GM18526 (cell line): ENCODE measurements around the gene GABRR2.

Experiments used
- POLR2A ChIP-seq: IDR thresholded peaks from 3 replicates; pipeline ENCODE4 v1.6.1; 2011; ENCODE audit not compliant: insufficient read length; ENCODE audit errors: extremely low read depth

Gene GABRR2

GRCh38 chr6:89315249-89315885 lies at the start of gene GABRR2:
GABRR2 (minus strand) TSS chr6:89315299; CDS start chr6:89315165, 134 bp downstream.
- TF ChIP-seq POLR2A: no peak

GRCh38 chr6:89364586-89364985 lies 49.5 kb upstream of the GABRR2 start:
- no peak for TF ChIP-seq POLR2A

- no peak for TF ChIP-seq POLR2A
These were observed 46.1 kb upstream of the GABRR2 start for GRCh38 chr6:89361171-89361570.

GRCh38 chr6:89360415-89360999 lies 45.4 kb upstream of the GABRR2 start:
- no peak for TF ChIP-seq POLR2A

GRCh38 chr6:89359561-89359960 lies 44.5 kb upstream of the GABRR2 start:
- no peak for TF ChIP-seq POLR2A

- no peak for TF ChIP-seq POLR2A
These were observed 42.3 kb upstream of the GABRR2 start for GRCh38 chr6:89357390-89357789.

- no peak for TF ChIP-seq POLR2A
These were observed 41.6 kb upstream of the GABRR2 start for GRCh38 chr6:89356642-89357170.

- no peak for TF ChIP-seq POLR2A
These were observed 40.6 kb upstream of the GABRR2 start for GRCh38 chr6:89355511-89356194.

- TF ChIP-seq POLR2A: peak; percentile 29
These were observed 38.7 kb upstream of the GABRR2 start for GRCh38 chr6:89353702-89354392.

- TF ChIP-seq POLR2A: no peak
These were observed 38.0 kb upstream of the GABRR2 start for GRCh38 chr6:89353118-89353556.

GRCh38 chr6:89352278-89353117 lies 37.4 kb upstream of the GABRR2 start, which contains the start of gene UBE2J1:
UBE2J1 (minus strand) TSS chr6:89352722; CDS start chr6:89352569, 153 bp downstream.
- peak; percentile 75 for TF ChIP-seq POLR2A

GRCh38 chr6:89351671-89352277 lies 36.7 kb upstream of the GABRR2 start:
- TF ChIP-seq POLR2A: no peak

- no peak for TF ChIP-seq POLR2A
These were observed 35.3 kb upstream of the GABRR2 start for GRCh38 chr6:89350281-89350966.
